Measurements from ENCODE around the gene OCRL.
"Not testable (repeated sequence)": the region's sequence is repeated elsewhere in the genome, so short reads cannot be mapped to it uniquely, and the experiment has no call there.

OCRL gene

DNA sequence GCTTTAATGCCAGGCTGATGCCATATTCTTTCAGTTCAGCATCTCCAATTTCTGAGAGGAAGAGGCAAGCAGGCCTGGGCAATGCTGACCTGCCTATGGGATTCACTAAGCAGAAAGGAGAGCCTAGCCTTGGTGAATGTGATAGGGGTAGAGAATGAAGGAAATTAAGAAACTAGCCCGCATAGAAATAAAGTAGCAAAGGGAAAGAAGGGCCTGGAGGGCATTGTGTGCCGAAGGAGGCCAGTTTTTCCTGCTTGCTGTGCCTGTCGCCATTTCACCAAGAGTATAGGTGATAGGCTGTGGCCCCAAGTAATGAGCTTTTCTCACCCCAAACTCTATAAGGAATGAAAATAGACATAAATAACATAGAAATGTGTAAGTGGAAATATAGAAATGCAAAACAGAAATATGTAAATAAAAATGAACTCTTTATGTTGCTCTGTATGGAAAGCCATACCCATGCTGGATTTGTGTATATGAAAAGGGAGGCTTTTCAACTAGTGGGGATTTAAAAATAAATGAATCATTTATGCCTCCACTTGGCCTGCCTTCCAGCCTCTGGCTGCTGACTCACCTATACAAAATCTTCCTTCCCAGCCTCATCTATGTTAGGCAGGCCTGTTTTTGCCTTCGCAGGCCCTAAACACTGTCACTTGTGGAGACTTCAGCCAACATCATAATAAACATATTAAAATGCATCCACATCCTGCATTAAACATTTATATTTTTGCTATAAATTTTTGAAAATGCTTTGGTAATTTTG, 5.1 kb upstream of the OCRL start:
- DNase-seq (ENCODE audit: low read depth, low spot score): no peak

DNA sequence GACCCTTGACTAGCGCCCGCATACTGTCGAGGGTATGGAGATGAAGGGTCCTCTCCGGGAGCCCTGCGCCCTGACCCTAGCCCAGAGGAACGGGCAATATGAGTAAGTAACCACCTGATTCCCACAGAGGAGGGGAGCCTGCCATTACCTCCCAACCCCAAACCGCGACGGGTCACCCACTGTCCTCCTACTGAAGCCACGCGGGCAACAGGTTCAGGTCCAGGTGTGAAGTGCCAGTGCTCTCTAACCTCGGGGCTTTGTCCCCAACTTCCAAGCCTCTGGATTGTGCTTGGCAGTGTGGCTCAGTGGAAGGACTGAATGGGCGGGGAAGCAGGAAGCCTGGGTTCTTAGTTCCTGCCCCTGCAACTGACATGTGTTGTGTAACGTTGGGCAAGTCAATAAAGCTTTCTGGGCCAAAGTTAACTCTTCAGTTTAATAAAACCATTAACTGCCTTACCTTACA, 694 bp downstream of the OCRL start:
- DNase-seq (ENCODE audit: low read depth, low spot score): no peak

DNA sequence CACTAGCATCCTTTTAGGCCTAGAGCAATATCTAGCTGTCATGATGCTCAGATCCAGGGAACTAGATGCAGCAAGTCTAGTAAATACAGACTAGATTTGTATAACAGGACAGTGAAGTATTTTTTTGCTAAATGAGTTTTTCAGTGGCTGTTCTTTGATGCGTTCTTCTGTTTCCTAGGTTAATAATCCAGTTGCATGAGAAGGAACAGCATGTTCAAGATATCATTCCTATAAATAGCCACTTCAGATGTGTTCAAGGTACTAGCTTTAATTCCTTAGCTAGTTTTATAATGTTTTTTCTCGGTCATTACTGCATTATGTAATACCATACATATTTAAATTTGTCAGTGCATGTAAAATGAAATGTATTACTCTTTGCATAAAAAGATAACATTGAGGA, 4.7 kb downstream of the OCRL start:
- DNase-seq (ENCODE audit: low read depth, low spot score): no peak

DNA sequence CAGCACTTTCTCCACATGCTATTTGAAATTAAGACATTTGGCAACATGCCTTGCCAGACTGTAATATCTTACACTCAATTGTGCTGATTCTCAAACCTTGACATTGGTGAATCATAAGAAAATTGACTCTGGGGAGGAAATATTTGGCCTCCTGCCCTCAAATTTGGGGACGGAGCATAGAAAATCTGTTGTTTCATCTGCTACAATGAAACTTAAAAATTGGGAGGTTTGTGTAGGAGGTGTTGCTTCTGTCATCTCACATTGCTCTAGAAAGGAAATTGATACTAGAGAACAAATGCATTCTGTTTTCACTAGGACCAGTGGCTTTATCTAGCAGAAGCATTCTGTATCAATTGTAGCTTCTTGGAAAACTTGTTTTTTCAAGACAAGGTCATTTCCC, 5.3 kb downstream of the OCRL start:
- DNase-seq (ENCODE audit: low read depth, low spot score): no peak

- DNase-seq (ENCODE audit: low read depth, low spot score): no peak
These were observed 9.1 kb downstream of the OCRL start for GRCh38 chrX:129549124-129549523.

GRCh38 chrX:129553619-129554288, 13.7 kb downstream of the OCRL start:
- DNase-seq (ENCODE audit: low read depth, low spot score): no peak

- not testable (repeated sequence) for DNase-seq (ENCODE audit: low read depth, low spot score)
These were observed 14.8 kb downstream of the OCRL start for GRCh38 chrX:129554816-129555215.

- no peak for DNase-seq (ENCODE audit: low read depth, low spot score)
These were observed 16.8 kb downstream of the OCRL start for GRCh38 chrX:129556806-129557315.

DNA sequence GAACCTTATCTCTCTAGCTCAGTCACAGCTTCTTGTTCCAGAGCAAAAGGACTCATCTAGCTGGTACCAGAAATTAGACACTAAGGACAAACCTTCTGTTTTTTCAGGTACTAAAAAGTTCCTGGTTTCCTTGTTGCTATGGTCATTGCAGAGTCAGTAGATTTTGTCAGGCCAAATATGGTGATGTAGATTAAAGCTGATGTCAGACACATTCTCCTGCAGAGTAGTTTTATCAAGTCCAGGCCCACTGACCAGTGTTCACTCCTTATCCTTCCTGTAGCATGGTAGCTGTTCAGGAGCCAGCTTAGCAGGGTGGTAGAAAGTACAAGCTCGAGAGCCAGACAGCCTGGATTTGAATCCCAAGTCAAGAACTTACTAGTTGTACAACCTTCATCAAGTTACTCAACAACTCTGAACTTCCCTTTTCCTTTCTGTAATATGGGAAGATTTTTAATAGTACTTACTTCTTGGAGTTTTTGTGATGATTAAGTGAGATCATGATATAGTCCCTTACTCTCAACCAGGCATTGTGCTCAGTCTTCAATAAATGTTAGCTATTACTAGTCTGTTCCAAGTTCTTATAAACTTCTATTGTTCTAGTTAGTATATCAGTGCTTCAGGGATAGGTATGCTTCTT, 17.9 kb downstream of the OCRL start:
- DNase-seq (ENCODE audit: low read depth, low spot score): no peak

- DNase-seq (ENCODE audit: low read depth, low spot score): no peak
These were observed 19.7 kb downstream of the OCRL start for GRCh38 chrX:129559783-129560182.

DNA sequence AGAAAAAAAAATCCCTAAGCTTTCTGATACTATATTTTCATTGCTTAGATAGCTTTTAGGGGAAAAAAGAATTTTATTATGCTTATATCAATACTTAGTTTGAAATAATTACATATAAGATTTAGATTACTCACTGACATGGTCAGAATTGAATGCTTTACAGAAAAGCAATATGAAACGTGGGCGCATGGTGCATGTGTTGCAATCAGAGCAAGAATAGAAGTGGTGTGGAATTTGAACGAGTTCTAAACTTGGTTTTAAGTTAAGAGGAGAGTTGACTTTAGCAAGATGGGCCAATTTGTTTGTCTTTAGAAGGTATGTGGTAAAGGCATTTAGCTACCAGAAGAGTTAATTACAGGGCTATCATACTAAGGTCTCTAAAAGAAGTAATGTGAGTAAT, 21.4 kb downstream of the OCRL start:
- no peak for DNase-seq (ENCODE audit: low read depth, low spot score)

DNA sequence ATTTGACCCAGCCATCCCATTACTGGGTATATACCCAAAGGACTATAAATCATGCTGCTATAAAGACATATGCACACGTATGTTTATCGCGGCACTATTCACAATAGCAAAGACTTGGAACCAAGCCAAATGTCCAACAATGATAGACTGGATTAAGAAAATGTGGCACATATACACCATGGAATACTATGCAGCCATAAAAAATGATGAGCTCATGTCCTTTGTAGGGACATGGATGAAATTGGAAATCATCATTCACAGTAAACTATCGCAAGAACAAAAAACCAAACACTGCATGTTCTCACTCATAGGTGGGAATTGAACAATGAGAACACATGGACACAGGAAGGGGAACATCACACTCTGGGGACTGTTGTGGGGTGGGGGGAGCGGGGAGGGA, 24.3 kb downstream of the OCRL start:
- not testable (repeated sequence) for DNase-seq (ENCODE audit: low read depth, low spot score)

DNA sequence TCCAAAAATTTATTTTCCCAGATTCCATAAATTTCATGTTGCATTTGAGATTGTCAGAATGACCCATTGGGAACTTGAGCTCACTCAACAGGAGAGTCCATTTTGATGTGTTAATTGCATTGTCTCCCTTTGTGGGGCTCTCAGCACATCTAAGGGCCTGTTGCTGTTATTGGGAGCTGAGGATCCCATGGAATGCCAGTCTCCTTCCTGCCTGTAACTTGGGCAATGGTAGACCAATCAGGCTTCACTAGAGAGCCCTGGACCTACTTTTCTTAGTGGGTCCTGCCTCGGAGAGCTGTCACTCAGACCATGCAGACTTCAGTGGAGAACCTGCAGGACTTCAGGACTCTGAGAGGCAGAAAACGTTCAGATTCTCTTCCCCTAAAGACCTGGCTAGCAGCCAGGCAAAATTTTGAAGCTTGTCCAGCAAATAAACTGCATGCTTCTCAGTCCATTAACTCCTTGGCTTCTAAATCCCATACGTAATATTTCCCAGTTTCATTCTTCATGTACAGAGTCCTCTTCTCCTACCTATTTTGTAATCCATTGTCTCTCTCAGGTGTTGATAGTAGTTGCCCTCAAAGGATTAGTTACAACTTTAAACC, 25.1 kb downstream of the OCRL start:
- no peak for DNase-seq (ENCODE audit: low read depth, low spot score)

- DNase-seq (ENCODE audit: low read depth, low spot score): no peak
These were observed 26.0 kb downstream of the OCRL start for GRCh38 chrX:129566073-129566472.

- DNase-seq (ENCODE audit: low read depth, low spot score): no peak
These were observed 28.3 kb downstream of the OCRL start for GRCh38 chrX:129568349-129568748.

DNA sequence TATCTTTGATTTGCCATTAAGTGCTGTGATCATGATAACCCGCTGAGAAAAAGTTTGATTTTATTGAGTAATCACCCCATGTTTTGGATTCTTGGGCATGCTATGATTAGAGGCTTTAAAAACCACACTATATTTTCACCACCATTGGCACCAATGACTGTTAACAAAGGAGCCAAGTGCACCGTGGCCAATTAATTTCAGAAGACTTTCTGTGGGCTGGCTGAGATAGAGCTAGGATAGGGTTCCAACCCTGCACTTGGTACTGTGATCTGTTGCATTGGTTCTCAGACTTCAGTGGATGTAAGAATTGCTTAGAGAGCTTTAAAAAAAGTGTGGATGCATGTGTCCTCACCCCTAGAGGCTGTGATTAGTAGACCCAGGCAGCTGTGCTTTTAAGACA, 32.4 kb downstream of the OCRL start:
- no peak for DNase-seq (ENCODE audit: low read depth, low spot score)

GRCh38 chrX:129573652-129574051, 33.6 kb downstream of the OCRL start:
- not testable (repeated sequence) for DNase-seq (ENCODE audit: low read depth, low spot score)

DNA sequence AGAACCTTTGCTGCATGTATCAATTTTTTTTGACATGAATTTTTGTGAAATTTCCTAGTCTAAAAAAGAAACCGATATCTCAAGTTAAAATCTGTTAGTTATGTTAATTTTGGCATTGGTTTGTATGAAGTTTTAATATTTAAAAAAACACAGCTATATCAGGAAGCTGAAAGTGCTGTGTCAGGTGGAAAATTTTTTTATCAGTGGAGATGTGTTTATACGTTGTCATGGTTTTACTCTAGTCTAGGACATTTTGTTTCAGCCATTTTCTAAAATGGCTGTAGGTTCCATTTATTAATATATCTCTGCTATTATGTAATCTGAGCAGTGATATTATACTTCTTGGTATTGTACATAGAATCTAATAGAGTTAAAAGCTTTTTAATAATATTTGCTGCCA, 34.2 kb downstream of the OCRL start:
- no peak for DNase-seq (ENCODE audit: low read depth, low spot score)

DNA sequence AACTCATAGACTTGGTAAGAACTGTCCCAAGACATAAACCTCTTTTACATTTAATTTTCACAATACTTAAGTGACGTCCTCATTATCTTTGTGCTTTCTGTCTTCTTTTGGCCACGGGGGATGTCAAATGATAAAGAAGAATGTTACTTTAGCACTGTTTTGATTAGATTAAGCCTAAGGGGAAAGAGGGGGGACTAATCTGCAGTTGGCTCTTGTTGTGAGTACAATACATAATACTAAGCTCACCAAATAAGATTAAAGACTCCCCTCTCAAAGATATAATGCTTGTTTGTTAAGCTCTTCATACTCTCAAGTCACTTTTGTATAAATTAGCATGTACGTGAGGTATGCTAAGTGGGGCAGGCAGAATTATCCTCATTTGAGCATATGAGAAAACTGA, 36.5 kb downstream of the OCRL start:
- DNase-seq (ENCODE audit: low read depth, low spot score): no peak

DNA sequence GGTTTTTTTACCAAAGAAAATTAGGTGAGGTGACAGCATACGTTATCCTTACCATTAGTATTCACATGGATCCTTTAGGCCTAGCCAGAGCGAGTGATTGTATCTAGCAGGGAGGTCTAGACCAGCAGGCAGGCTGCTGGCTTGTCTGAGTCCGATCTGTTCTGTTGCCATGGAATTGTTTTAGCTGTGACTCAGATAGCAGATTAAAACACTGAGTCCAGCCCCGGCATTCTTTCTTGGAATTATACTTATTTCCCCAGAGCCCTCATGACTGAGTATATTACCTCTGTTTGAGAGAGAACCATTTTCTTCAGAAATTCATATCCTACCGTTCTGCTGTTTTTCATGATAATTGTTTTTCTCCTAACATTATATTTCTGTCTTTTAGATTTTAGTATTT, 37.4 kb downstream of the OCRL start:
- DNase-seq (ENCODE audit: low read depth, low spot score): no peak

DNA sequence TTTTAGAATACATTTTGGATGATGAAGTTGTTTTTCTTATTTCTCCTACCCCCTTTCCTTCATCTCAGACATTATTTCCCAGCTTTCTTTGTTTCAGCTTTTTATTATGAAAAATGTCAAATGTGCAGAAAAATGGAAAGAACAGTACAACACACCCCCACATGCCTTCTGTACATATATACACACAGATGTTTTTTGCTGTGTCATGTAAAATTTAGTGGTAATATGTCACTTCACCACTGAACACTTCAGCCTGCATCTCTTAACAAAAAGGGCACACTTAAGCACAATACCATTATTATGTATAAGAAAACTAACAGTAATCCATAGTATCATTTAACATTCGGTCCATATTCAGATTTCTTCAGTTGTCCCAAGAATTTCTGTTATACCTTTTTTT, 37.8 kb downstream of the OCRL start:
- DNase-seq (ENCODE audit: low read depth, low spot score): no peak

GRCh38 chrX:129581904-129582303, 41.8 kb downstream of the OCRL start:
- no peak for DNase-seq (ENCODE audit: low read depth, low spot score)
